ENCODE data around the gene NUDT14. TPM values are rescaled to one million over a fixed set of nuclear protein-coding genes. Genes with fewer than 3 reads are reported as not detected.
A peak's percentile ranks its signal among the peaks of the same experiment; 100 is the strongest.

NUDT14 gene
- total RNA-seq, 4 donors from 2014 or later, result 9.7 to 17.6 (median 15.4) TPM

GRCh38 chr14:105205673-105206208 lies 24.6 kb upstream of the NUDT14 start:
- Histone ChIP-seq H3K27ac (peak overlapping the region in 1 of 4 donors; percentile 51), H3K9me3 (no peaks in the 10 kb centered on the region), H3K27me3 (peaks cover 0 to 32% (median 0%) of the 10 kb centered on the region in 4 donors), H3K36me3 (peaks cover 5 to 24% (median 9%) of the 10 kb centered on the region in 3 donors), H3K4me3 (no peak overlapping the region), H3K4me1 (peaks cover 19 to 52% (median 35%) of the 10 kb centered on the region in 3 donors)
- intact Hi-C loops (cut with DNase I), result loop anchor here (10.0 kb wide), 1 partner anchor 79 kb away; no protein-coding TSS in a partner anchor
- DNase-seq, result no peak
- TF ChIP-seq POLR2A (IDR thresholded peaks at IDR 0.05), result no peak
- no peak for TF ChIP-seq CTCF (IDR thresholded peaks at IDR 0.05)
- WGBS, 2 donors, result 32 to 80% methylated on average over 2 of the region's 12 CpGs

DNA sequence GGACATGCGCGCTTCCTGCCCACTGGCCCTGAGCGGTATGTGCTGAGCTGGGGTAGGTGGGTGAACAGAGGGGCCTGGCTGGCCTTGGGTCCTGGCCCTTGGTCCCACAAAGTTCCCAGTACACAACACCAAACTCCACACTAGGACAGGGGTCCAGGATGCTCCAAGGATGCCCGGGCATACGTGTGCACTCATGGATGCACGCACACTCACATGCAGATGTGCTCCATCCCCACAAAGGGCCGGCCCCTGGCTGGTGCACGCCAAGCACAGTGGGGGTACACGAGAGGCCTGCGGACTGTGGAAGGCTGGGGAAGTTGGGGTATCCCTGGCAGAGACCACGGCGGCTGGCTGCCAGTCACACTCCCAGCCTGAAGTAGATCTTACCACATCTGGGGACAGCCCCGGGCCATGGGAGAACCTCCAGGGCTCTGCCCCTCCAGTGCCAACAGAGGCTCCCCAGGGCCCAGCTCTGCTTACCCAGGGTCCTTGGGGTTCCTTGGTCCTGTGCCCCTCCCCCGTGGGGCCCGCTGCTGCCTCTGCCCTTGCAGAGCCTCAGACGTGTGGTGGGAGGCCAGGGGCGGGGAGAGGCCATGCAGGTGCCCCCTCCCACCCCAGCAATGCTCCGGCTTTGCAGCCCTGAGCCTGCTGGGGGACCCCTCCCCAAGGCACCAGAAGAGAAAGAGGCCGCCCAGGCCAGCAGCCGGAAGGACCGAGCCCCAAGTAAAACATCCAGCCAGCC lies 24.0 kb upstream of the NUDT14 start:
- Histone ChIP-seq H3K36me3 (peaks cover 5 to 17% (median 8%) of the 10 kb centered on the region in 3 donors), H3K9me3 (no peaks in the 10 kb centered on the region), H3K4me1 (peaks cover 19 to 52% (median 35%) of the 10 kb centered on the region in 3 donors), H3K27ac (peak overlapping the region in 1 of 4 donors; percentile 51), H3K27me3 (peaks cover 0 to 38% (median 0%) of the 10 kb centered on the region in 4 donors), H3K4me3 (no peak overlapping the region)
- intact Hi-C loops (cut with DNase I), result loop anchor here (10.0 kb wide), 1 partner anchor 80 kb away; no protein-coding TSS in a partner anchor
- TF ChIP-seq CTCF (IDR thresholded peaks at IDR 0.05) (no peak), POLR2A (IDR thresholded peaks at IDR 0.05) (no peak)
- WGBS, 2 donors, result 20 to 28% methylated on average over 2 to 5 of the region's 21 CpGs
- no peak for DNase-seq

DNA sequence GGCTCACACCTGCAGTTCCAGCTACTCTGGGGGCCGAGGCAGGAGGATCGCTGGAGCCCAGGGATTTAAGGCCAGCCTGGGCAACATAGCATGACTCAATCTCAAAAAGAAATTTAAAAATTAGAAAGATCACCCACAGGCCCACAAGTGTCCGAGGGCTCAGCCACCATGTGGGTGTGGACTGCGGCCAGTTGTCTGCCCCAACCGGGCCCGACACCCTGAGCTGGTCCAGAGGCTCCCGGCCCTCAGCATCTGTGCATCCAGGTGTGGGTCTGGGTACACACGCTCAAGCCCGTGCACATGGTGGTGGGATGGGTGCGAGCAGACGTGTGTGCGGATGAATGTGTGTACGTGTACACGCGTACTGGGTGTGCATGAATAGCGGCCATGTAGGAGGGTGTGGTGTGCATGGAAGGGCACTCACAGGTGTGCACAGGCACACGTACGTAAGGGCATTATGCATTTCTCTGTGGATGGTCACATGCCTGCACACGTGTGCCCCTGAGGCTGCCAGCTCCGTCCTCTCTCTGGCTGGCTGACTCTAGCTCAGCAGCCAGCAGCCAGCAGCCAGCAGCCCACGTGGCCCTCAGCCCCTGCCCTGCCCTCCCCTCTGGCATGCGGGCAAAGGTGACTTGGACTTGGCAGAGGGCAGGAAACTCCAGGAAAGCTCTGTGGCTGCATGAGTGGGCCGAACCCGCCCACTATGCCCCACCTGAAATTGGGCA lies 23.3 kb upstream of the NUDT14 start:
- intact Hi-C loops (cut with DNase I), result loop anchor here (10.0 kb wide), 1 partner anchor 80 kb away; no protein-coding TSS in a partner anchor
- DNase-seq, result no peak
- 26 to 27% methylated on average over 11 to 17 of the region's 24 CpGs for WGBS, 2 donors
- H3K27me3 ChIP-seq, result peaks cover 0 to 46% (median 0%) of the 10 kb centered on the region in 4 donors
- H3K9me3 ChIP-seq, result no peaks in the 10 kb centered on the region
- H3K4me3 ChIP-seq, result no peak overlapping the region
- peaks cover 0 to 10% (median under 1%) of the 10 kb centered on the region in 3 donors for H3K36me3 ChIP-seq
- H3K4me1 ChIP-seq, result peaks cover 19 to 56% (median 35%) of the 10 kb centered on the region in 3 donors
- TF ChIP-seq POLR2A (IDR thresholded peaks at IDR 0.05) (no peak), CTCF (IDR thresholded peaks at IDR 0.05) (no peak)
- no peak overlapping the region for H3K27ac ChIP-seq

- Histone ChIP-seq H3K9me3 (no peaks in the 10 kb centered on the region), H3K27me3 (peaks cover 0 to 52% (median 0%) of the 10 kb centered on the region in 4 donors), H3K4me3 (no peak overlapping the region), H3K36me3 (peaks cover 0 to 3% (median 0%) of the 10 kb centered on the region in 3 donors), H3K27ac (no peak overlapping the region), H3K4me1 (peaks cover 19 to 63% (median 35%) of the 10 kb centered on the region in 3 donors)
- TF ChIP-seq CTCF (IDR thresholded peaks at IDR 0.05), result no peak
- TF ChIP-seq POLR2A (IDR thresholded peaks at IDR 0.05), result no peak
- no peak for DNase-seq
- 67 to 100% methylated on average over 1 to 2 of the region's 6 CpGs for WGBS, 2 donors
- intact Hi-C loops (cut with DNase I), result loop anchor here (2.0 to 10.0 kb wide), 2 partner anchors 81 to 147 kb away; no protein-coding TSS in a partner anchor
Observed at GRCh38 chr14:105203701-105204100, 22.6 kb upstream of the NUDT14 start.

Data from esophagus squamous epithelium (tissue), 5 donors.